Osteoblast (primary cell): ENCODE results near the gene TRMT1. TPM values are rescaled to one million over a fixed set of nuclear protein-coding genes. Genes with fewer than 3 reads are reported as not detected.

ENCODE experiments used
- DNase-seq: peaks from one replicate; pipeline ENCODE4 v3.0.0; 2011; ENCODE audit warnings: low spot score, mixed read lengths; ENCODE audit not compliant: insufficient read length; ENCODE audit errors: missing footprints
- H2AFZ ChIP-seq: 2 replicates; pipeline ENCODE4 v1.6.0; 2011; ENCODE audit warnings: mild to moderate bottlenecking, low read length
- H3K27ac ChIP-seq: 2 replicates; pipeline ENCODE4 v1.5.1; 2011; ENCODE audit warnings: mild to moderate bottlenecking, low read depth, low read length, moderate library complexity
- H3K27me3 ChIP-seq: 2 replicates; pipeline ENCODE4 v1.6.0; 2012; ENCODE audit warnings: mild to moderate bottlenecking, control low read depth, inconsistent platforms, low read length, moderate library complexity; ENCODE audit not compliant: insufficient read depth
- H3K36me3 ChIP-seq: 2 replicates; pipeline ENCODE4 v1.5.1; 2011; ENCODE audit warnings: mild to moderate bottlenecking, low read length, control low read depth, moderate library complexity; ENCODE audit not compliant: insufficient read depth
- H3K4me1 ChIP-seq: 2 replicates; pipeline ENCODE4 v1.5.1; 2011; ENCODE audit warnings: mild to moderate bottlenecking, low read length, control low read depth, moderate library complexity; ENCODE audit not compliant: insufficient read depth
- H3K4me2 ChIP-seq: 2 replicates; pipeline ENCODE4 v1.6.0; 2011; ENCODE audit warnings: mild to moderate bottlenecking, low read length; ENCODE audit not compliant: insufficient read depth
- H3K4me3 ChIP-seq: fragments of 200-600 bp; sonication (generic); 3 replicates; pipeline ENCODE4 v1.5.1; 2012; ENCODE audit warnings: mild to moderate bottlenecking, low read length, inconsistent platforms; ENCODE audit not compliant: insufficient read depth
- H3K79me2 ChIP-seq: 2 replicates; pipeline ENCODE4 v1.6.0; 2012; ENCODE audit warnings: mild to moderate bottlenecking, low read length, control low read depth, inconsistent platforms; ENCODE audit not compliant: insufficient read depth
- H3K9me3 ChIP-seq: 2 replicates; pipeline ENCODE4 v1.5.1; 2011; ENCODE audit warnings: low read depth, low read length, control low read depth
- H4K20me1 ChIP-seq: 2 replicates; pipeline ENCODE4 v1.6.0; 2012; ENCODE audit warnings: mild to moderate bottlenecking, low read length, control low read depth; ENCODE audit not compliant: insufficient read depth
- total RNA-seq: library from RNA; depleted of rRNA; stranded (reverse); fragments of >200 nt; gene quantifications from 2 replicates; pipeline ENCODE4 v1.2.3, GENCODE V29; 2012
- TF ChIP-seq, protein P1 (sequence below): IDR thresholded peaks from 2 replicates; pipeline ENCODE4 v1.5.1; 2011; ENCODE audit warnings: mild to moderate bottlenecking, low read depth, low read length, moderate library complexity; ENCODE audit errors: extremely low read depth

The TRMT1 gene
- total RNA-seq, 1 donor = 29.7 TPM

- no peak overlapping the region for H3K4me2 ChIP-seq
- H3K36me3 ChIP-seq = peaks cover 26% of the 10 kb centered on the region
- TF ChIP-seq, protein P1, sequence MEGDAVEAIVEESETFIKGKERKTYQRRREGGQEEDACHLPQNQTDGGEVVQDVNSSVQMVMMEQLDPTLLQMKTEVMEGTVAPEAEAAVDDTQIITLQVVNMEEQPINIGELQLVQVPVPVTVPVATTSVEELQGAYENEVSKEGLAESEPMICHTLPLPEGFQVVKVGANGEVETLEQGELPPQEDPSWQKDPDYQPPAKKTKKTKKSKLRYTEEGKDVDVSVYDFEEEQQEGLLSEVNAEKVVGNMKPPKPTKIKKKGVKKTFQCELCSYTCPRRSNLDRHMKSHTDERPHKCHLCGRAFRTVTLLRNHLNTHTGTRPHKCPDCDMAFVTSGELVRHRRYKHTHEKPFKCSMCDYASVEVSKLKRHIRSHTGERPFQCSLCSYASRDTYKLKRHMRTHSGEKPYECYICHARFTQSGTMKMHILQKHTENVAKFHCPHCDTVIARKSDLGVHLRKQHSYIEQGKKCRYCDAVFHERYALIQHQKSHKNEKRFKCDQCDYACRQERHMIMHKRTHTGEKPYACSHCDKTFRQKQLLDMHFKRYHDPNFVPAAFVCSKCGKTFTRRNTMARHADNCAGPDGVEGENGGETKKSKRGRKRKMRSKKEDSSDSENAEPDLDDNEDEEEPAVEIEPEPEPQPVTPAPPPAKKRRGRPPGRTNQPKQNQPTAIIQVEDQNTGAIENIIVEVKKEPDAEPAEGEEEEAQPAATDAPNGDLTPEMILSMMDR = no peak
- no peaks in the 10 kb centered on the region for H3K9me3 ChIP-seq
- no peak overlapping the region for H3K27ac ChIP-seq
- H4K20me1 ChIP-seq = no peaks in the 10 kb centered on the region
- no peak overlapping the region for H3K4me3 ChIP-seq
- DNase-seq = peak; percentile 52
- H3K27me3 ChIP-seq = no peaks in the 10 kb centered on the region
- H2AFZ ChIP-seq = no peak overlapping the region
- no peaks in the 10 kb centered on the region for H3K4me1 ChIP-seq
- no peaks in the 10 kb centered on the region for H3K79me2 ChIP-seq
Measured at GRCh38 chr19:13109361-13110098, 7.0 kb downstream of the TRMT1 start.

- Histone ChIP-seq H3K79me2 (no peaks in the 10 kb centered on the region), H3K36me3 (peaks cover 13% of the 10 kb centered on the region), H3K27me3 (no peaks in the 10 kb centered on the region), H3K4me1 (peaks cover 10% of the 10 kb centered on the region), H4K20me1 (peaks cover 4% of the 10 kb centered on the region), H3K4me3 (no peak overlapping the region), H3K9me3 (no peaks in the 10 kb centered on the region), H3K27ac (no peak overlapping the region), H3K4me2 (no peak overlapping the region), H2AFZ (no peak overlapping the region)
- TF ChIP-seq, protein P1 = no peak
- no peak for DNase-seq
Measured at GRCh38 chr19:13104848-13105711, 11.5 kb downstream of the TRMT1 start.

DNA sequence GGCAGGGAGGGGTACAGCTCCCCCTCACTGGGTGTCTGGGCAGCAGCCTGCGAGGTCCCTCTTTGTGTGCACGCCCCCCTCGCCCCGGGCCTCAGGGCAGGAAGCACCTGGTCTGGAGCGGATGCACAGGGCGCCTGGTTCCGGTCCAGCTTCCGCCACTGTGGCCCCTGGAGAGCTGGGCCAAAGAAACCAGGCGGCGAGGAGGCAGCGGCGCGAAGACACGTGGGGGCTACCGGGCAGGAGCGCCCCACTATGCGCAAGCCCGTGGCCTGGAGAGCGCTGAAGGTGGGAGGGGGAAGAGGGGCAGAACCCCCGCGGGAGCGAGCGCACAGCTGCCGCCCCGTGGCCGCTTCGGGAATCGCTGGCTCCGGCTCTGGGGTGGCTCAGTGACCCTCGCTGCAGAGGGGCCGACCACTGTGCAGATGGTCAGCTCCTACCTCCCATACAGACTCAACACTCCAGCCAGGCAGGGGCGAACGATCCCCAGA lies 12.1 kb downstream of the TRMT1 start:
- Histone ChIP-seq H3K27me3 (no peaks in the 10 kb centered on the region), H3K9me3 (no peaks in the 10 kb centered on the region), H3K36me3 (peaks cover 13% of the 10 kb centered on the region), H3K27ac (no peak overlapping the region), H3K4me1 (peaks cover 10% of the 10 kb centered on the region), H2AFZ (no peak overlapping the region), H4K20me1 (peaks cover 4% of the 10 kb centered on the region), H3K4me2 (no peak overlapping the region), H3K79me2 (no peaks in the 10 kb centered on the region), H3K4me3 (no peak overlapping the region)
- TF ChIP-seq, protein P1 = peak; percentile 58
- DNase-seq = peak; percentile 94
